IMR-90 (cell line): Measurements from ENCODE around the gene ACTR3C. TPM values are rescaled to one million over a fixed set of nuclear protein-coding genes. Genes with fewer than 3 reads are reported as not detected.
"Not testable (repeated sequence)": the region's sequence is repeated elsewhere in the genome, so short reads cannot be mapped to it uniquely, and the experiment has no call there.

Experiments
- ATAC-seq: fragments of 200-7000 bp; cut with Tn5 transposase; 2 replicates; pipeline ENCODE4 v1.9.1; 2020; ENCODE audit warnings: low read depth, mild to moderate bottlenecking, moderate library complexity
- BruUV-seq: library from RNA; stranded (reverse); fragments of 400-500 nt; replicated peaks from 2 replicates; lab custom pipeline; 2021; lab: Mats Ljungman, UMichigan
- CTCF ChIA-PET: fragments of 300-600 bp; formaldehyde crosslinking; extraction: SDS; loops from one replicate; lab custom pipeline; 2021; ENCODE audit warnings: antibody characterized with exemption; lab: Yijun Ruan, JAX
- POLR2A ChIA-PET: fragments of 300-600 bp; sonication (Branson Sonifier 250); formaldehyde crosslinking; loops from one replicate; lab custom pipeline; 2022; ENCODE audit warnings: antibody characterized with exemption; ENCODE audit not compliant: unreplicated experiment; lab: Charles Lee
- DNase-seq: peaks from one replicate; pipeline ENCODE4 v3.0.0; 2013
- H2AFZ ChIP-seq: replicated peaks from 2 replicates; pipeline ENCODE3; 2013; ENCODE audit warnings: low read length, mild to moderate bottlenecking; ENCODE audit not compliant: poor library complexity
- H2AK5ac ChIP-seq: 2 replicates; pipeline ENCODE4 v1.6.1; 2013; ENCODE audit warnings: low read depth, low read length, inconsistent platforms
- H2AK9ac ChIP-seq: replicated peaks from 2 replicates; pipeline ENCODE3; 2013; ENCODE audit warnings: mild to moderate bottlenecking, low read depth, low read length, moderate library complexity; ENCODE audit not compliant: poor library complexity
- H2BK120ac ChIP-seq: 2 replicates; pipeline ENCODE4 v1.6.1; 2013; ENCODE audit warnings: low read depth, low read length, inconsistent platforms
- H2BK15ac ChIP-seq: 3 replicates; pipeline ENCODE4 v1.6.1; 2013; ENCODE audit warnings: low read depth, low read length, inconsistent platforms
- H2BK20ac ChIP-seq: 2 replicates; pipeline ENCODE4 v1.6.1; 2013; ENCODE audit warnings: low read depth, mild to moderate bottlenecking, inconsistent platforms, low read length, moderate library complexity
- H2BK5ac ChIP-seq: 2 replicates; pipeline ENCODE4 v1.6.1; 2013; ENCODE audit warnings: mild to moderate bottlenecking, low read depth, low read length, inconsistent platforms; ENCODE audit not compliant: poor library complexity, severe bottlenecking
- H3K14ac ChIP-seq: replicated peaks from 2 replicates; pipeline ENCODE4 v1.6.1; 2013; ENCODE audit warnings: low read depth, low read length, inconsistent platforms
- H3K18ac ChIP-seq: 2 replicates; pipeline ENCODE4 v1.6.1; 2013; ENCODE audit warnings: low read depth, low read length, control low read depth
- H3K23ac ChIP-seq: 2 replicates; pipeline ENCODE4 v1.6.1; 2013; ENCODE audit warnings: low read depth, low read length, inconsistent platforms
- H3K27ac ChIP-seq: 2 replicates; pipeline ENCODE4 v1.5.1; 2013; ENCODE audit warnings: mild to moderate bottlenecking, control low read depth, low read length; ENCODE audit not compliant: insufficient read depth
- H3K27me3 ChIP-seq: 2 replicates; pipeline ENCODE4 v1.6.1; 2013; ENCODE audit warnings: low read length; ENCODE audit not compliant: control insufficient read depth, insufficient read depth
- H3K36me3 ChIP-seq: 2 replicates; pipeline ENCODE4 v1.6.1; 2013; ENCODE audit warnings: low read length, mixed read lengths; ENCODE audit not compliant: control insufficient read depth, insufficient read depth
- H3K4ac ChIP-seq: 2 replicates; pipeline ENCODE4 v1.6.1; 2013; ENCODE audit warnings: low read depth, low read length, inconsistent platforms
- H3K4me1 ChIP-seq: 2 replicates; pipeline ENCODE4 v1.6.1; 2013; ENCODE audit warnings: low read length, mixed read lengths; ENCODE audit not compliant: control insufficient read depth, insufficient read depth
- H3K4me2 ChIP-seq: 2 replicates; pipeline ENCODE4 v1.6.1; 2013; ENCODE audit warnings: low read depth, mild to moderate bottlenecking, control low read depth, low read length, moderate library complexity
- H3K4me3 ChIP-seq: 2 replicates; pipeline ENCODE4 v1.5.1; 2013; ENCODE audit warnings: low read depth, mild to moderate bottlenecking, control low read depth, low read length, moderate library complexity; ENCODE audit not compliant: insufficient read depth
- H3K56ac ChIP-seq: 2 replicates; pipeline ENCODE4 v1.6.1; 2013; ENCODE audit warnings: low read length, inconsistent platforms; ENCODE audit not compliant: insufficient read depth; ENCODE audit errors: extremely low read depth
- H3K79me1 ChIP-seq, 2 experiments: 2 replicates each; pipeline ENCODE4 v1.6.1; 2013; ENCODE audit warnings: low read length in 2 of 2, inconsistent platforms in 1 of 2, low read depth in 1 of 2
- H3K9ac ChIP-seq: 2 replicates; pipeline ENCODE4 v1.6.1; 2013; ENCODE audit warnings: low read depth, low read length, control low read depth
- H3K9me1 ChIP-seq: 2 replicates; pipeline ENCODE4 v1.6.1; 2013; ENCODE audit warnings: low read length, inconsistent platforms; ENCODE audit not compliant: insufficient read depth
- H3K9me3 ChIP-seq: 2 replicates; pipeline ENCODE4 v1.6.1; 2013; ENCODE audit warnings: low read length; ENCODE audit not compliant: control insufficient read depth, insufficient read depth
- H4K20me1 ChIP-seq: 2 replicates; pipeline ENCODE4 v1.6.1; 2013; ENCODE audit warnings: low read length, inconsistent platforms; ENCODE audit not compliant: insufficient read depth
- H4K5ac ChIP-seq: 2 replicates; pipeline ENCODE4 v1.6.1; 2013; ENCODE audit warnings: mild to moderate bottlenecking, low read depth, low read length, control low read depth
- H4K8ac ChIP-seq, 2 experiments: 2 replicates each; pipeline ENCODE4 v1.6.1; 2013; ENCODE audit warnings: low read depth in 2 of 2, low read length in 2 of 2, control low read depth in 1 of 2, inconsistent platforms in 1 of 2
- H4K91ac ChIP-seq: 2 replicates; pipeline ENCODE4 v1.6.1; 2013; ENCODE audit warnings: low read depth, low read length, inconsistent platforms; ENCODE audit not compliant: insufficient read depth
- CTCF ChIP-seq: conservative IDR thresholded peaks from 2 replicates; pipeline ENCODE4 v1.5.1; 2012; ENCODE audit warnings: mild to moderate bottlenecking, low read depth, low read length, improper control_type of control experiment
- RAD21 ChIP-seq: IDR thresholded peaks from 2 replicates; pipeline ENCODE4 v1.6.1; 2012; ENCODE audit warnings: low read length, improper control_type of control experiment
- SMC3 ChIP-seq: fragments of 150-350 bp; IDR thresholded peaks from 2 replicates; pipeline ENCODE4 v1.6.1; 2016; ENCODE audit warnings: low read depth, mild to moderate bottlenecking, antibody characterized with exemption, low read length, moderate library complexity
- WGBS, 2 experiments: methylation state at CpG; one replicate each; pipeline versions ENCODE4 v1.1.5 to v1.1.7; 2013; ENCODE audit warnings: missing lambda C conversion rate in 2 of 2; ENCODE audit not compliant: insufficient read length in 1 of 2; ENCODE audit errors: extremely low coverage in 2 of 2; 5-methylcytosine and 5-hydroxymethylcytosine counted together
- dilution Hi-C: fragments of 300-500 bp; cut with HindIII; formaldehyde crosslinking; loops from one replicate; pipeline ENCODE4 v1.14.3; 2018; ENCODE audit warnings: low sequenced_read_pairs; ENCODE audit not compliant: unreplicated experiment
- in situ Hi-C: fragments of 300-500 bp; cut with MboI; formaldehyde crosslinking; loops from 3 replicates; pipeline ENCODE4 v1.14.3; 2019; ENCODE audit warnings: low sequenced_read_pairs, inconsistent platforms, mixed read lengths
- intact Hi-C: fragments of 100-400 bp; cut with micrococcal nuclease; formaldehyde crosslinking; loops from 2 replicates; pipeline ENCODE4 v1.10.0; 2022
- polyA plus RNA-seq, 3 experiments: library from polyadenylated mRNA; depleted of rRNA; stranded (reverse); fragments of >200 nt; gene quantifications; 2 replicates each; pipeline ENCODE4 v1.2.3, GENCODE V29; 2012; ENCODE audit warnings: low replicate concordance in 1 of 3
- total RNA-seq: library from RNA; depleted of rRNA; stranded (reverse); fragments of >200 nt; gene quantifications from 2 replicates; pipeline ENCODE4 v1.2.3, GENCODE V29; 2012

Gene ACTR3C
- total and polyA plus RNA-seq, 2 of the 4 experiments (the other 2 are of a cell fraction): not detected

- peak; percentile 7 for DNase-seq
- H4K8ac ChIP-seq, H2BK20ac ChIP-seq, H2BK120ac ChIP-seq, H3K79me1 ChIP-seq, H2AFZ ChIP-seq, H2AK5ac ChIP-seq, H3K14ac ChIP-seq, H3K4me2 ChIP-seq, H4K5ac ChIP-seq, H3K9me3 ChIP-seq, H3K18ac ChIP-seq, H3K23ac ChIP-seq, H4K20me1 ChIP-seq, dilution Hi-C loops, H3K4ac ChIP-seq, H3K27ac ChIP-seq, H3K4me3 ChIP-seq, H3K27me3 ChIP-seq, H2AK9ac ChIP-seq, H4K91ac ChIP-seq, H2BK5ac ChIP-seq, POLR2A ChIA-PET, H3K56ac ChIP-seq, H2BK15ac ChIP-seq, CTCF ChIA-PET, H3K9ac ChIP-seq, H3K36me3 ChIP-seq, H3K9me1 ChIP-seq, BruUV-seq, in situ Hi-C loops, H3K4me1 ChIP-seq: not testable (repeated sequence)
- TF ChIP-seq CTCF (peak; percentile 44), RAD21 (peak; percentile 50), SMC3 (peak; percentile 23; the same call in 1 of the 2 replicates)
- no CpG with 5 or more reads among the region's 16 CpGs for WGBS, 2 experiments
- intact Hi-C loops: loop anchor here (1.0 to 10.0 kb wide), 2 partner anchors 135 to 469 kb away; no protein-coding TSS in a partner anchor
- ATAC-seq: peak; percentile 95
Measured at GRCh38 chr7:150285849-150286754, 37.2 kb downstream of the ACTR3C start.

GRCh38 chr7:150283608-150284007 lies 39.7 kb downstream of the ACTR3C start:
- H3K27ac ChIP-seq, H3K79me1 ChIP-seq, H2BK120ac ChIP-seq, H2BK15ac ChIP-seq, H4K20me1 ChIP-seq, H3K4ac ChIP-seq, in situ Hi-C loops, ATAC-seq, H3K23ac ChIP-seq, H3K9ac ChIP-seq, H3K9me3 ChIP-seq, H3K27me3 ChIP-seq, H3K36me3 ChIP-seq, H2BK20ac ChIP-seq, DNase-seq, H3K56ac ChIP-seq, H3K4me2 ChIP-seq, H2AFZ ChIP-seq, H3K18ac ChIP-seq, CTCF ChIA-PET, H4K8ac ChIP-seq, H3K9me1 ChIP-seq, POLR2A ChIA-PET, dilution Hi-C loops, H2BK5ac ChIP-seq, H3K4me3 ChIP-seq, H2AK5ac ChIP-seq, H2AK9ac ChIP-seq, H3K4me1 ChIP-seq, H4K91ac ChIP-seq, BruUV-seq, H4K5ac ChIP-seq, H3K14ac ChIP-seq: not testable (repeated sequence)
- intact Hi-C loops: loop anchor here (10.0 kb wide), 1 partner anchor 471 kb away; no protein-coding TSS in a partner anchor
- no CpG with 5 or more reads among the region's 6 CpGs for WGBS, 2 experiments
